T-helper 9 cell (primary cell): ENCODE data around the gene OR10H2.
"Not testable (repeated sequence)": the region's sequence is repeated elsewhere in the genome, so short reads cannot be mapped to it uniquely, and the experiment has no call there.

Experiments used
- DNase-seq: peaks from one replicate; pipeline ENCODE4 v3.0.0-alpha.2; 2020

Gene OR10H2

DNA sequence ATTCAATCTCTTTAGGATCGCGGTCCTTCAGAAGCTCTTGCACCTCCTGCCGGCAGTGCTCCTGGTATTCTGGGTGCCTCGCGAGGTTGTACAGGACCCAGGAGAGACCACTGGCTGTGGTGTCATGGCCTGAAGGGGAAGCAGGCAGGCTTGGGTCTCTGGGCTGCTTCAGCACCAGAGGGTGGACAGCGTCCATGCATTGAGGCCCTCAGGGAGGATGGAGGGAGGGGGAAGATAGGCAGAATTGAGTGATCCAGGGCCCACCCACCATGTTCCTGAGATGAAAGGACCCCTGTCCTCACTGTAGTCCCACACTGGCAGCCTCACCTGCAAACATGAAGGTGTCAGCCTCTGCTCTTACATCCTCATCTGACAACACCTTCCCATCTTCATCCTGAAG, 41.8 kb downstream of the OR10H2 start:
- DNase-seq: no peak

- DNase-seq: not testable (repeated sequence)
These were observed 46.3 kb downstream of the OR10H2 start for GRCh38 chr19:15774159-15774558.

- no peak for DNase-seq
These were observed 47.4 kb downstream of the OR10H2 start for GRCh38 chr19:15775249-15775648.

DNA sequence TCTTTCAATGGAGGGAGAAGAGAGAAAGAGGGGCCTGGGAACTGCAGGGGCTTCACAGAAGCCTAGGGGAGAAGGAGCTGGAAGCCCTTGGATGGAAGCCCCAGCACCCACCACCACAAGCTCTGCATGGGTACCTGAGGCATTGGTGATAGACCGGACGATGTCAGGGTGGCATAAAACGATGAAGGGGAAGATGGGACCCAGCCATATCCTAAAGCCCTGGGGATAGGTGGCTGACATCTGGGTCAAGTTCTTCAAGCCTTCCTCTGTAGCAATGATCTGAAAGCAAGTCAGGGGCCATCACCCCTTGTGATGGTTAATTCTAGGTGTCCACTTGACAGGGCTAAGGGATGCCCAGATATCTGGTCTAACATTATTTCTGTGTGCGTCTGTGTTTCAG, 48.4 kb downstream of the OR10H2 start:
- DNase-seq: no peak

- no peak for DNase-seq
These were observed 49.5 kb downstream of the OR10H2 start for GRCh38 chr19:15776991-15777970.
